GM12874 (cell line): ENCODE measurements around the gene CCDC88A.

Experiments used
- CTCF ChIP-seq: IDR thresholded peaks from 2 replicates; pipeline ENCODE4 v1.5.1; 2011; ENCODE audit warnings: low read depth, mild to moderate bottlenecking, control low read depth, low read length, moderate library complexity; ENCODE audit not compliant: insufficient read depth

Gene CCDC88A

GRCh38 chr2:55239656-55240222, 179.9 kb downstream of the CCDC88A start:
- TF ChIP-seq CTCF = no peak
